GM18505 (cell line): ENCODE data around the gene CLEC16A.

Experiments
- ATAC-seq: cut with Tn5 transposase; IDR thresholded peaks from one replicate; pipeline ENCODE4 v1.9.1; 2021; ENCODE audit not compliant: unreplicated experiment
- POLR2A ChIP-seq: IDR thresholded peaks from 4 replicates; pipeline ENCODE4 v1.6.1; 2011; ENCODE audit warnings: borderline replicate concordance; ENCODE audit not compliant: insufficient read depth, insufficient read length; ENCODE audit errors: extremely low read depth

CLEC16A gene

GRCh38 chr16:11130978-11131665 is 186.8 kb downstream of the CLEC16A start:
- no peak for TF ChIP-seq POLR2A
- ATAC-seq, result no peak

- no peak for ATAC-seq
- TF ChIP-seq POLR2A, result no peak
These were observed 187.3 kb downstream of the CLEC16A start for GRCh38 chr16:11131706-11132105.

DNA sequence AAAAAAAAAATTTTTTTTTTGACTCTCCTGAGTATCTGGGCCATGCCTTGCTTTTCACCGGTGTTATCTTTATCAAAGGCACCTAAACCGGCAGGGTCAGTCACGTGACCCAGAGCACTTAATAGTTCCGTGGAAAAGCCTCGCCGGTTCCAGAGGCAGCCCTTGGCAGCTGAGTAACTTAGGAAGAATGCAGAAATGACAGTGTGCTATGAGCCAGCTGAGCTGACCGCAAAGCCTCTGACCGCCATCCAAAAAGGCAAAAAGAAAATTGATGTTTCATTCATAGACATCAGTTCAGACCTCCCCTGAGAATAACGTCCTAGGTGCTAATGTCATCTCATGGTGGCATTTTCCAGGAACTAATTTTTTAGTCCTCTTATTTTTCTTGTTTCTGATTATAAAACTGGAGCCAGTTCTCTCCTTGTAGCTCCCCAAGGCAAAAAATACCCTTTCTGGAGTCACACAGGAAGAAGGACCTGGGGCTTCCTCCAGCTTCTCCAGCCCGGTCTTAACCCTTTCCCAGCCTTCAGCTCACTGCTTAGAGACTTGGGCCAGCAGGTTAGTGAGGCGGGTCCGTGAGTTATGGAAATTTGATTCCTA is 189.1 kb downstream of the CLEC16A start:
- no peak for TF ChIP-seq POLR2A
- no peak for ATAC-seq

DNA sequence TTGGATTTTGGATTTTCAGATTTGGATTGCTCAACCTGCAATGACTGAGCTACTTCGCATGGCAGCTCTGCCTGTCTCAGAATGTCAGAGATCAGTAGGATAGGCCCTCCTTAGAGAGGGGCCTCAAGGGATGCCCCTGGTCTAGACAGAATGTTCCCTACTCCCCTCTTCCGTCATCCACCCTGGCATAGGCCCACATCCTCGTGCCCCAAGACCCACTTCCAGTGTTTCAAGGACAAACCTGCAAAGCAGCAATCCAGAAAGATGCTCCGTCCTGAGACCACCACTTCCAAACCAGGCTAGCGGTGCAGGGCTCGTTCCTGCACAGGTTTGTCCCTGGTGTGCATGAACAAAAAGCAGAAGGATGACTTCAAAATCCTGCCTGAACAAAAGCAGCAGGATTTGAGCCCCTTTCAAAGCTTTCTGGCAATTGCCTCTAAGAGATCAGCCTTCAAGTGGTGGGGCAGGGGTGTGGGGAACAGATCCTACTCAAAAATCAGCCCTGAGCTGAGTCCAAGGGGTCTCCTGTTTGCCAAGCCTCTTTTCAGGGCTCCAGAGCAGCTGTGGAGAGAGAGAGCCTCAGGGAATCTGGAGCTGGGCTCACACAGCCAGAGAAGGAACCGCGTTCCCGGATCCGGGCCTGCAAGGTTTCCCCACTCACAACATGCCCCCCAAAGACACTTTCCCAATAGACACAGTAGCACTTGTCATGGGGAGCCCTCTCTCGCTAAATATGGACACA is 190.5 kb downstream of the CLEC16A start:
- no peak for ATAC-seq
- no peak for TF ChIP-seq POLR2A

DNA sequence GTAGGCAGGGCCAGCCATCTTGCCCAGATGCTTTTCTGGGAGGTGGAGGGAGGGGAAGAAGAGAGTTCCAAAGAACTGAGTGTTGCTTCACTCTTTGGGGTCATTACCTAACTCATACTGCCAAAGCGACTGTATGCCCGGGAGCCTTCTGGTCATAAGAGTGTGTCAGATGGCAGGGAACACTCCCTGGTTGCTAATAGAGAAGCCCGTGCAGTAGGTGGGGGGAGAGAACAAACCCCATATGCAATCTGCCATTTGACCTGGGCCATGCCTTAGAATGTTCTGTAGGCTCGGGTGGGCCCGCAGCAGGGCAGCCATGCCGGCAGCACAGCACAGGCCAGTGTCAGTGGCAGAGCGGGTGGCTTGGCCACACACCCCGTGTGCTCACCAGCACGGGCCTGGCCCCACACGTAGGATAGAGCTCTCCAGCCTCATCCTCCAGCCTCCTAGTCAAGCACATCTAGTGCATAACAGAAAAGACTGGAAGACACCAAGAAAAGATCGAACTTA is 191.2 kb downstream of the CLEC16A start:
- TF ChIP-seq POLR2A, result no peak
- ATAC-seq, result no peak

GRCh38 chr16:11136600-11136999 is 192.2 kb downstream of the CLEC16A start:
- TF ChIP-seq POLR2A, result no peak
- ATAC-seq, result no peak

- ATAC-seq, result no peak
- no peak for TF ChIP-seq POLR2A
These were observed 193.8 kb downstream of the CLEC16A start for GRCh38 chr16:11138022-11138768.

- TF ChIP-seq POLR2A, result no peak
- no peak for ATAC-seq
These were observed 194.5 kb downstream of the CLEC16A start for GRCh38 chr16:11138769-11139325.

- no peak for TF ChIP-seq POLR2A
- no peak for ATAC-seq
These were observed 195.1 kb downstream of the CLEC16A start for GRCh38 chr16:11139326-11140097.

- TF ChIP-seq POLR2A, result no peak
These were observed 195.7 kb downstream of the CLEC16A start for GRCh38 chr16:11140098-11140375.

GRCh38 chr16:11140466-11140865 is 196.1 kb downstream of the CLEC16A start:
- TF ChIP-seq POLR2A, result no peak
- no peak for ATAC-seq

More at GRCh38 chr16:11140098-11140375, 195.7 kb downstream of the CLEC16A start:
- no peak for ATAC-seq

- TF ChIP-seq POLR2A, result no peak
- no peak for ATAC-seq
These were observed 196.5 kb downstream of the CLEC16A start for GRCh38 chr16:11140867-11141266.
